Bronchial epithelial cell (primary cell): ENCODE measurements around the gene ME1. TPM values are rescaled to one million over a fixed set of nuclear protein-coding genes. Genes with fewer than 3 reads are reported as not detected.

ENCODE experiments used
- total RNA-seq: library from RNA; depleted of rRNA; stranded (reverse); fragments of >200 nt; gene quantifications from 2 replicates; pipeline ENCODE4 v1.2.1, GENCODE V29; 2014

The ME1 gene
- total RNA-seq, 1 donor from 2014 or later = 18.2 TPM

Other genes starting within 250 kb of the ME1 start
- 97.7 and 101 TPM in 2 replicates for gene PGM3, start 237.8 kb downstream of the ME1 start, total RNA-seq
- 1.8 and 2.9 TPM in 2 replicates for gene RWDD2A, start 237.7 kb downstream of the ME1 start, total RNA-seq
- 0.13 TPM in 1 of 2 replicates, not detected in the other for gene PRSS35, start 81.5 kb upstream of the ME1 start, total RNA-seq